ENCODE results near the gene SERPINH1.

Gene SERPINH1

GRCh38 chr11:75557666-75558494, 4.2 kb upstream of the SERPINH1 start:
- no peak for DNase-seq

GRCh38 chr11:75558939-75559843, 2.9 kb upstream of the SERPINH1 start:
- no peak for DNase-seq

- no peak for DNase-seq
Observed at GRCh38 chr11:75560644-75561043, 1.4 kb upstream of the SERPINH1 start.

DNA sequence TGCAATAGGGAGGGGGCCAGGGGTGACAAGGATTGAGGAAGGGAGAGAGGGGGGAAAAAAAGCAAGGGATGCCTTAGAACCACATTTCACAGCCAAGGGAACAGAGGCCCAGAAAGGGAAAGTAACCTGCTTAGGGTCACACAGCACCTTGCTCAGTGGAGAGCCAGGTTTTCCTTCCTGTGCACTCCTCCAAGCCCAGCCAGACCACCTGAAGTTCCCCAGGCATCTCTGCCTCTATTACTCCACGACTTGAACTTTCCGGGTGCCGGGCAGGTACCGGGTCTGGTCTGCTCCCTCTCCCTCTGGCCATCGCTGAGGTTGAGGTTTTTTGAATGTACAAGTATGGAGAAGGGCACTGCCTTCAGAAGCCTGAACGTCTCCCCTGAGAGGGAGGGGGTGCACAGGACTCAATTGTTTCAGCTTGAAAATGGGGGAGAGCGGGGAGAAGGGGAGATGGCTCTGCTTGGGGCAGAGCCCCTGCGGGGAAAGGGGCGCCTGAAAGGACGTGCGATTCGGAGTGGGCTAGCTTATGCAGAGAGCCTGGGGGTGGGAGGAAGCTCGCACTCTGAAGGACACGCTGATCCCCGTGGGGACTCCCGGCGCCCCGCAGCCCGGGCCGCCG, 516 bp upstream of the SERPINH1 start:
- no peak for DNase-seq

- DNase-seq = no peak
Observed at GRCh38 chr11:75562836-75563484, 907 bp downstream of the SERPINH1 start.

- no peak for DNase-seq
Observed at GRCh38 chr11:75563501-75563977, 1.5 kb downstream of the SERPINH1 start.

GRCh38 chr11:75563978-75564552, 2.0 kb downstream of the SERPINH1 start:
- no peak for DNase-seq

GRCh38 chr11:75565221-75565814, 3.3 kb downstream of the SERPINH1 start:
- no peak for DNase-seq

DNA sequence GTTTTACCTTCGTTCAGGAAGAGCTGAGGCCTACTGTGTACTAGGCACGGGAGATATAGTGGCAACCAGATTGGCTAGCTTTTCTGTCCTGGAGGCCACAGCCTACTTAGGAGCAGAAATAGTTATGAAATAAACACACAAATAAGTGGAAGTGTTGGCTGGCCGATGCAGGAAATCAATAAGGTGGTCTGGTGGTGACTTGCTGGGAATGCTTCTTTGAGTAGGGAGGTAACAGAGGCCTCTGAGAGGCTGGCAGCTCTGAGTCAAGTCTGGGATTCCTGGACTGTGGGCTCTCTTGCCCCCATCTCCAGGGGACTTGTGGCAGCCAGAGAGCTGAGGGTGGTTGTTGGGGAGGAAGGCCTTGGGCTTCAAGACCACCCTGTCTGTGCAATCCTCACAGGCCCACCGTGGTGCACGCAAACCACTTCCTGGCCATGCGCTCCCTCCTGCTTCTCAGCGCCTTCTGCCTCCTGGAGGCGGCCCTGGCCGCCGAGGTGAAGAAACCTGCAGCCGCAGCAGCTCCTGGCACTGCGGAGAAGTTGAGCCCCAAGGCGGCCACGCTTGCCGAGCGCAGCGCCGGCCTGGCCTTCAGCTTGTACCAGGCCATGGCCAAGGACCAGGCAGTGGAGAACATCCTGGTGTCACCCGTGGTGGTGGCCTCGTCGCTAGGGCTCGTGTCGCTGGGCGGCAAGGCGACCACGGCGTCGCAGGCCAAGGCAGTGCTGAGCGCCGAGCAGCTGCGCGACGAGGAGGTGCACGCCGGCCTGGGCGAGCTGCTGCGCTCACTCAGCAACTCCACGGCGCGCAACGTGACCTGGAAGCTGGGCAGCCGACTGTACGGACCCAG, 4.1 kb downstream of the SERPINH1 start:
- DNase-seq = no peak

- no peak for DNase-seq
Observed at GRCh38 chr11:75566763-75567279, 4.8 kb downstream of the SERPINH1 start.

DNA sequence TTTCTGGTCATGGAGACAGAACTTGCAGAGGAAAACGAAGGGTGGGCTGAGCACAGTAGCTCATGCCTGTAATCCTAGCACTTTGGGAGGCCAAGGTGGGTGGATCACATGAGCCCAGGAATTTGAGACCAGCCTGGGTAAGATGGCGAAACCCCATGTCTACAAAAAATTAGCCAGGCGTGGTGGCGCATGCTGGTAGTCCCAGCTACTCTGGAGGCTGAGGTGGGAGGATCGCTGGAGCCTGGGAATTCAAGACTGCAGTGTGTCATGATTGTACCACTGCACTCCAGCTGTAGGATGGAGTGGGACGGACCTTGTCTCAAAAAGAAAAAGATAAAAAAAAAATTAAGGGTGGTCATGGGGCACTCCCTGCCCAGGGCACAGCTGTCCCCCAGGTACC, 5.9 kb downstream of the SERPINH1 start:
- DNase-seq = no peak

- no peak for DNase-seq
Observed at GRCh38 chr11:75568616-75569219, 6.7 kb downstream of the SERPINH1 start.

- no peak for DNase-seq
Observed at GRCh38 chr11:75570559-75571139, 8.6 kb downstream of the SERPINH1 start.

- no peak for DNase-seq
Observed at GRCh38 chr11:75571625-75572024, 9.6 kb downstream of the SERPINH1 start.

DNA sequence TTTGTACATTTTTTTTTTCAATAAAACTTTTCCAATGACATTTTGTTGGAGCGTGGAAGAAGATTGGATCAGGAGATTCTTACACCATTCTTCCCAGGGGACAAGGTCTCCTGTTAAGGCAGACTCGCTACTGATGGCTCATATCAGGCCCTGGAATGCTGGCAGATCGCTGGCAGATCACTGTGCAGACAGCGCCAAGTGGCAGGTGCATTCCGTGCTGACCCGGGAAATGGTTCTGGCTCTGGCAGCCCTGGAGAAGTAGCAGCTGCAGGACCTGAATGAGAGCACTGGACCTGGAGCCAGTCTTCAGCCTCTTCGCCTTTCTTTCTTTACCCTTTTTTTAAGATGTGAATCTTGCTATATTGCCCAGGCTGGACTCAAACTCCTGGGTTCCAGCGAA, 10.7 kb downstream of the SERPINH1 start:
- DNase-seq = no peak

DNA sequence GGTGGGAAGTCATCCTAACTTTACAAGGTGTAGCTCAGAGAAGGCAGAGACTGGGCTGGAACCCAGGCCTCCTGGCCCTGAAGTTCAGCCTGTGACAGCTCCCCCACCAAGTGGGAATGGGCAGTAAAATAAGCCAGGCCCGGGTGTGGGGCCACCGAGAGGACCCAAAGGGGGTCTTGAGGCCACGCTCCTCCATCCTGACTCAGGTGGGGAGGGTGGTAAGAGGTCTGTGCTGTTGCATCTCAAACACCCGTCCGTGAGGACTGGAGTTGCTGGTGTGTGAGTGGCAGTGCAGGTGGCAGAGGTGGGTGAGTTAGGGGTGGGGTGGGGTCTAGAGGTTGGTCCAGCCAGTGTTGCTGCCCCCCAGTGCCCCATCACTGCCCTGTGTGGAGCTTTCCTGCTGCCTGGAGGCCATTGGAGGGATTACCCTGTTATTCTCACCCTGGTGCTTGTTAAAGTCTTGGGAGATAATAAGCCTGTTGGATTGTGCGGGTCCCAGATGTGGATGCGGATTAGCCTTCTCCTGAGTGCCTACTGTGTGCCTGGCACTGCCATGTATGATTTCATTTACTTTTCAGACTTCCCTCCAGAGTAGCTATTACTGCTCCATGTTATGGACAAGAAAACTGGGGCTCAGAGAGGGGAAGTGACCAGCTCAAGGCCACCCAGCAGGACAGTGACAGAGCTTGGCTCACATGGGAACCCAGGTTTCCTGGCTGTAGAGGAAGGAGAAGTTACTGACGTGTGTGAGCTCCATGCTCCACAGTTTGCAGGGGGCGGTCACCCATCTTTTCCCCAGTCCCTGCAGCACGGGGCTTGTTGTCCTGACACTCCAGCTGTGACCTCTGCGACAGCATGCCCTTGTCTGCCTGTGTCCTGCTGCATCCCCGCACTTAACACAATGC, 12.9 kb downstream of the SERPINH1 start:
- DNase-seq = no peak

- no peak for DNase-seq
Observed at GRCh38 chr11:75576017-75576416, 14.0 kb downstream of the SERPINH1 start.

DNA sequence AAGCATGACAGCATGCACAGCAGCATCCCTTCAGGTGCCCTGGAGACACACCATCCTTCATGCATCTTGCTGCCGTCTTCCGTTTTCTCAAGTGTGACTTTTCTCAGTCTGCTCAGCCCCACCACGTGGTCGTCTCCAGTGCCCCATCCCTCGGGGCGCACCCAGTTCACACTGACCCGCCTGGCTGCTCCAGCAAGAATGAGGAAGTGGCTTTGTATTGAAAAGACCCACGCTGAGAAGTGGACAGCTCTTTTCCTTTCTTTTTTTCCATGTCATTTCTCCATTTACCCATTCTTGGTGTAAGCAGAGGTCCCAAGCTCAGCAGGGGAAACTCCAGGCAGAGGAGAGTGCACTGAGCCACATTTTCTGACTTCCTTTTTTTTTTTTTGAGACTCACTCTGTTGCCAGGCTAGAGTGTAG, 14.5 kb downstream of the SERPINH1 start:
- DNase-seq = no peak

GRCh38 chr11:75577207-75577606, 15.2 kb downstream of the SERPINH1 start:
- DNase-seq = no peak

Data from GF-D8 (cell line).